ENCODE measurements around the gene THEM5. TPM values are rescaled to one million over a fixed set of nuclear protein-coding genes. Genes with fewer than 3 reads are reported as not detected.

THEM5 gene, protein sequence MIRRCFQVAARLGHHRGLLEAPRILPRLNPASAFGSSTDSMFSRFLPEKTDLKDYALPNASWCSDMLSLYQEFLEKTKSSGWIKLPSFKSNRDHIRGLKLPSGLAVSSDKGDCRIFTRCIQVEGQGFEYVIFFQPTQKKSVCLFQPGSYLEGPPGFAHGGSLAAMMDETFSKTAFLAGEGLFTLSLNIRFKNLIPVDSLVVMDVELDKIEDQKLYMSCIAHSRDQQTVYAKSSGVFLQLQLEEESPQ
- total RNA-seq = 0.17 TPM in 1 of 2 replicates, not detected in the other

DNA sequence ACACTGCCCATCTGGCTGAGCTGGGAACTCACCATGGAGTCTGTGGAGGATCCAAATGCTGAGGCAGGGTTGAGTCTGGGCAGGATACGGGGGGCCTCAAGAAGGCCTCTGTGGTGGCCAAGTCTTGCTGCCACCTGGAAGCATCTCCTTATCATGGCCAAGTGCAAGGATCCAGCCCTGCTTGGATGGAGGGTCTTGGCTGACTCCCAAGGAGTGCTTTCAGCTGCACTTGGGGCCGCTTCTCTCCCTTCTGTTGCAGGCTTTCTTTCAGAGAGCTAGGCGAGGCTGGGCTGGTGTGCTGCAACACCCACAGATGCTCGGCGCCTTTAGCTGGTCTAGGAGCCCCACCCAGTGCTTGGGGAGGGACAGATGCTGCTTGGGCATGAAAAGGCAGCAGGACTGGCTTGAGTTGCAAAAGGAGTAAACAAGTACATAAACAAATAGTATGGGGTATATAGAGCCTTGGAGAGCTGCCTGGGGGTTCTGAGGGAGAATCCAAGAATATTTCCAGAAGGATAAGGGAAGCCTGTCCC is at the start of gene THEM5:
Gene THEM5 (minus strand): TSS at position 302 of the 533 bp plus-strand sequence. CDS start 147 bp downstream, at position 155.

DNA sequence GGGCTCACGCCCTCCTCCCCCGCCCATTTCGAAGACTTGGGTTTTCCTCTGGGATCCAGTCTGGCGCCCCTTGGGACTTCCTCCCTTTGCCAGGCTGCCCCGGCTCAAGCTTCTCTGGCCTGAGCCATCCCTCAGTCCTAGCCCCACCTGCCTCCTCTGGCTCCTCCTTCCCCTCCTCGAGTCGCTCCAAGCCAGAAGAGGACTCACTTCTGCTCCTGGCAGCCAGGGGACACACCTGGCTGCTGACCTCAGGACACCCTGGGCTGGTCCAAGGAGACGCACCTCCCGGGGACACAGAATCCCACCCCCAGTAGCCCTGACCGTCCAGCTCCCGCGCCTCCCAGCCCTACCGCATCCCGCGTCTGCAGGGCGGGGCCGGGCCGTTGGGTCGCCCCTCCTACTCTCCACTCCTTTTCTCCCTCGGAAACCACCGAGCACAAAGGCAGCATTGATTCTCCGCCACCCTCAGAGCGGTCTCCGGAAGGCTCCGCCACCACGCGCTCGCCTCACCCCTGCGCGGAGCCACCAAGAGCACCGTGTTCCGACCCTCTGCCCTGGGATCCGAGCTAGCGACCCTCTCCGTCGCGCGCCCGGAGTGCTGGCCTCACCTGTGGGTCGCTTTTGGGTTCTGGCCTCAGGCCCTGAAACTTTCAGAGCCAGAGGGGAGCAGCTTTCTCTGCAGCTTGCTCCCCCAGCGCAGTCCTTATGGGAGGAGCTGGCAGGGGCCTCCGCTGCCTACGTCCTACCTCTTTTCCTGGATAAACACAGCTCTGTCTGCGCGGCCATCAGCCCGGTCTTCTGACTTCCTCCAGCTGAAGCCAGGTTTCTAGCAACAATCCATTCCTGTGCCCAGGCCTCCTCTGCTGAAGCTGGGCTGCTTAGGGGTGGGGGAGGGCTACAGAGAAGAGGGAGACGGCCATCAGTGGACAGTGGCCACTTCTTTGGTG is 13.8 kb downstream of the THEM5 start, which contains the start of gene C2CD4D:
Gene C2CD4D (minus strand): TSS at position 364 of the 947 bp plus-strand sequence. CDS start 831 bp downstream, outside the sequence.

DNA sequence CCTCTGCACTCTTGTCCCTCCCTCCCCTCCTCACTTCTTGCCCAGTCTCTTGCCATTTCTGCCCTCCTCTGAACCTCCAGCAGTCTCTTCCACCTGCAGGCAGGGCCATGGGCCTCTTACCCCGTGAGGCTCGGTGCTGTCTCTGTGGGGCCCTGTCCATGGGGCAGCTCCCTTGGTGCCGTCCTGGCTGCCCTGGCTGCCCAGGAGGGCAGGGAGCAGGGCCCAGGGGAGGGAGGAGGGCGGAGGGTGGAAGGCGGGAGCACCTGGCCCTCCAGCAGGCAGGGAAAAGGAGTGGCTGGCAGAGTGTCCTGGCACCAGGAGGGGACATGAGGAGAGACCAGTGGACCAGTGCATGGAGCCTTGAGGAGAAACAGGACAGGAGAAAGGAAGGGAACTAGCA is 21.9 kb downstream of the THEM5 start, which contains the start of gene RORC:
Gene RORC (minus strand): TSS at position 198 of the 400 bp plus-strand sequence. CDS start 38 bp downstream, at position 160.

DNA sequence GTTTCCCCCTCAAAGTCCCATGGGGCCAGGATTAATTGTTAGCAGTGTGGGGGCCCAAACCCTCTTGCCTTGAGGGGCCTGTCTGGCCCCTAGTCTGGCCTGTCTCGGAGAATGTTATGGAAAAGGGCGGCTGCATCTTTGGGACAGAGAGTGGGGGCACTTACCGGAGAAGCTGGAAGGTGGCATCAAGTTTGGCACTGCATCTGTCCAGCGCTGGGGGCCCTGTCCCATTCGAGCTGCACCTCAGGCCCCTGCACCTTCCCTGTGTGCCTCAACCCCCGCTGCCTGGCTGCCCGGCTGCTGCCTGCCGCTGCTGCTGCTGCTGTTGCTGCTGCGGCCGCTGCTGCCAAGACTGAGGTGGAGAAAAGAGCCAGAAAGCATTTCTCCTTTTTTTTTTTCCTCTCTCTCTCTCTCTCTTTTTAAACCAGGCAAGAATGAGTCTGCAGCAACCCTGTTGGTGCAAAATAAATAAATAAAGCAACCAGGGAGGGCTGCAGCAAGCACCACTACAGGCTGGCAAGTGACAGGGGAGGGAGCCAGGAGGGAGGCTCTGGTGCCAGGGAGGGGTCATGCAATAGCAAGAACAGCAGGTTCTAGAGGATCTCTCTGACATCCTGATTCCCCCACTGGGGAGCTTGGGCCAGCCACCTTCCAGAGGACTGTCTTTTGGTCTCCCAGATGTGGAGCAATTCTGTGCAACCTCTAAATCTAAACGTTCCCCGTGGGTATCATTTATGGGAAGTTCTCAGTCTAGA is 48.3 kb downstream of the THEM5 start, which contains the start of gene LINGO4:
Gene LINGO4 (minus strand): TSS at position 354 of the 755 bp plus-strand sequence. CDS start 2,715 bp downstream, outside the sequence.

Other genes with a start within 250 kb of the THEM5 start
- 38.3 and 38.5 TPM in 2 replicates for gene SNX27, start 241.7 kb downstream of the THEM5 start, total RNA-seq
- not detected in 2 replicates for gene CELF3, start 136.9 kb downstream of the THEM5 start, total RNA-seq
- gene RIIAD1, start 132.2 kb downstream of the THEM5 start, total RNA-seq = not detected in 2 replicates
- gene MRPL9, start 90.2 kb downstream of the THEM5 start, total RNA-seq = 73.1 and 97.4 TPM in 2 replicates
- gene TDRKH, start 63.2 kb downstream of the THEM5 start, total RNA-seq = 1.5 and 3.8 TPM in 2 replicates
- gene LINGO4, start 48.3 kb downstream of the THEM5 start, total RNA-seq = not detected in 2 replicates
- under 0.01 and 0.15 TPM in 2 replicates for gene RORC, start 21.9 kb downstream of the THEM5 start, total RNA-seq
- gene C2CD4D, start 13.9 kb downstream of the THEM5 start, total RNA-seq = not detected in 2 replicates
- 10.6 and 13.2 TPM in 2 replicates for gene THEM4, start 55.8 kb upstream of the THEM5 start, total RNA-seq
- gene S100A10, start 140.1 kb upstream of the THEM5 start, total RNA-seq = 107 and 187 TPM in 2 replicates
- 79.0 and 87.0 TPM in 2 replicates for gene S100A11, start 183.3 kb upstream of the THEM5 start, total RNA-seq
- gene TCHHL1, start 235.4 kb upstream of the THEM5 start, total RNA-seq = not detected in 2 replicates

Data from smooth muscle cell of trachea (primary cell).